ENCODE results near the gene PCDHGA5.
"Not testable (repeated sequence)": the region's sequence is repeated elsewhere in the genome, so short reads cannot be mapped to it uniquely, and the experiment has no call there.

The PCDHGA5 gene

GRCh38 chr5:141402553-141403243 lies 38.7 kb downstream of the PCDHGA5 start, which contains the start of gene PCDHGA9:
Gene PCDHGA9, plus strand, starts transcription at chr5:141402778. Its CDS starts 175 bp downstream, at chr5:141402953.
- in situ Hi-C loops (cut with HindIII; ENCODE audit: low pct_unique_long_range_greater_than_20kb, low sequenced_read_pairs) = no loop called here
- DNase-seq (ENCODE audit: low read depth in 1 of 2, low spot score in 1 of 2) = no peak
- no peak for TF ChIP-seq JUND (IDR thresholded peaks at IDR 0.05; ENCODE audit: low read depth)

GRCh38 chr5:141403387-141403786 lies 39.4 kb downstream of the PCDHGA5 start:
- DNase-seq (ENCODE audit: low read depth in 1 of 2, low spot score in 1 of 2) = no peak
- in situ Hi-C loops (cut with HindIII; ENCODE audit: low pct_unique_long_range_greater_than_20kb, low sequenced_read_pairs) = no loop called here
- TF ChIP-seq JUND (IDR thresholded peaks at IDR 0.05; ENCODE audit: low read depth) = no peak

- DNase-seq (ENCODE audit: low read depth in 1 of 2, low spot score in 1 of 2); in situ Hi-C loops (cut with HindIII; ENCODE audit: low pct_unique_long_range_greater_than_20kb, low sequenced_read_pairs): not testable (repeated sequence)
Measured at GRCh38 chr5:141407790-141408505, 44.0 kb downstream of the PCDHGA5 start, which contains the start of gene PCDHGB6. Gene PCDHGB6, plus strand, starts transcription at chr5:141408021. Its CDS starts 182 bp downstream, at chr5:141408203.

- DNase-seq (ENCODE audit: low read depth in 1 of 2, low spot score in 1 of 2) = no peak
- no peak for TF ChIP-seq JUND (IDR thresholded peaks at IDR 0.05; ENCODE audit: low read depth)
- in situ Hi-C loops (cut with HindIII; ENCODE audit: low pct_unique_long_range_greater_than_20kb, low sequenced_read_pairs) = no loop called here
Measured at GRCh38 chr5:141409598-141410306, 45.8 kb downstream of the PCDHGA5 start.

GRCh38 chr5:141411575-141411974 lies 47.6 kb downstream of the PCDHGA5 start:
- TF ChIP-seq JUND (IDR thresholded peaks at IDR 0.05; ENCODE audit: low read depth) = no peak
- DNase-seq (ENCODE audit: low read depth in 1 of 2, low spot score in 1 of 2) = no peak
- in situ Hi-C loops (cut with HindIII; ENCODE audit: low pct_unique_long_range_greater_than_20kb, low sequenced_read_pairs) = no loop called here

GRCh38 chr5:141412854-141413539 lies 49.0 kb downstream of the PCDHGA5 start, which contains the start of gene PCDHGA10:
Gene PCDHGA10, plus strand, starts transcription at chr5:141412987. Its CDS starts 189 bp downstream, at chr5:141413176.
- in situ Hi-C loops (cut with HindIII; ENCODE audit: low pct_unique_long_range_greater_than_20kb, low sequenced_read_pairs) = no loop called here
- DNase-seq (ENCODE audit: low read depth in 1 of 2, low spot score in 1 of 2) = peak; percentile 93

GRCh38 chr5:141413540-141414069 lies 49.6 kb downstream of the PCDHGA5 start:
- in situ Hi-C loops (cut with HindIII; ENCODE audit: low pct_unique_long_range_greater_than_20kb, low sequenced_read_pairs) = no loop called here
- no peak for TF ChIP-seq JUND (IDR thresholded peaks at IDR 0.05; ENCODE audit: low read depth)
- DNase-seq (ENCODE audit: low read depth in 1 of 2, low spot score in 1 of 2) = peak; percentile 72 to 92

More at GRCh38 chr5:141412854-141413539, 49.0 kb downstream of the PCDHGA5 start, which contains the start of gene PCDHGA10:
- TF ChIP-seq JUND (IDR thresholded peaks at IDR 0.05; ENCODE audit: low read depth) = no peak

- in situ Hi-C loops (cut with HindIII; ENCODE audit: low pct_unique_long_range_greater_than_20kb, low sequenced_read_pairs); DNase-seq (ENCODE audit: low read depth in 1 of 2, low spot score in 1 of 2): not testable (repeated sequence)
Measured at GRCh38 chr5:141414548-141415274, 50.7 kb downstream of the PCDHGA5 start.

GRCh38 chr5:141415275-141415618 lies 51.3 kb downstream of the PCDHGA5 start:
- in situ Hi-C loops (cut with HindIII; ENCODE audit: low pct_unique_long_range_greater_than_20kb, low sequenced_read_pairs); DNase-seq (ENCODE audit: low read depth in 1 of 2, low spot score in 1 of 2): not testable (repeated sequence)

All from T47D (cell line).